Neural cell (in vitro differentiated cells): ENCODE data around the gene GPRIN3. TPM values are rescaled to one million over a fixed set of nuclear protein-coding genes. Genes with fewer than 3 reads are reported as not detected.

Experiments used
- H2AFZ ChIP-seq: fragments of 200-600, 300-800 bp; sonication (generic), shearing (Covaris generic); 2 replicates; pipeline ENCODE4 v1.6.0; 2014; ENCODE audit warnings: low read depth, mild to moderate bottlenecking, antibody characterized with exemption, low read length, moderate library complexity
- H3F3A ChIP-seq: fragments of 200-600 bp; shearing (Covaris generic); 2 replicates; pipeline ENCODE4 v1.6.1; 2016; ENCODE audit warnings: mild to moderate bottlenecking, moderate library complexity, mixed read lengths, antibody characterized with exemption, low read length; ENCODE audit not compliant: insufficient read depth, poor library complexity, severe bottlenecking
- H3K27ac ChIP-seq: fragments of 200-600, 300-800 bp; sonication (generic), shearing (Covaris generic); 2 replicates; pipeline ENCODE4 v1.5.1; 2014; ENCODE audit warnings: mild to moderate bottlenecking, low read length, moderate library complexity
- H3K27me3 ChIP-seq: fragments of 300-800, 200-600 bp; sonication (generic), shearing (Covaris generic); 2 replicates; pipeline ENCODE4 v1.6.0; 2014; ENCODE audit warnings: mild to moderate bottlenecking, low read depth, low read length, moderate library complexity; ENCODE audit not compliant: insufficient read depth
- H3K36me3 ChIP-seq: fragments of 300-800, 200-600 bp; sonication (generic), shearing (Covaris generic); 2 replicates; pipeline ENCODE4 v1.5.1; 2014; ENCODE audit warnings: mild to moderate bottlenecking, antibody characterized with exemption, low read length, moderate library complexity; ENCODE audit not compliant: insufficient read depth
- H3K4me2 ChIP-seq: fragments of 300-800, 200-600 bp; sonication (generic), shearing (Covaris generic); 2 replicates; pipeline ENCODE4 v1.6.0; 2014; ENCODE audit warnings: mild to moderate bottlenecking, low read length
- H3K4me3 ChIP-seq: fragments of 300-800, 200-600 bp; sonication (generic), shearing (Covaris generic); 2 replicates; pipeline ENCODE4 v1.5.1; 2014; ENCODE audit warnings: mild to moderate bottlenecking, low read length, moderate library complexity
- H3K79me2 ChIP-seq: fragments of 200-600 bp; shearing (Covaris generic); replicated peaks from 2 replicates; pipeline ENCODE4 v1.6.0; 2014; ENCODE audit warnings: mild to moderate bottlenecking, low read length, moderate library complexity; ENCODE audit not compliant: insufficient read depth
- H3K9ac ChIP-seq: fragments of 300-800, 200-600 bp; sonication (generic), shearing (Covaris generic); 2 replicates; pipeline ENCODE4 v1.6.1; 2016; ENCODE audit warnings: mild to moderate bottlenecking, low read length, mixed read lengths
- H3K9me2 ChIP-seq: fragments of 200-600 bp; shearing (Covaris generic); 2 replicates; pipeline ENCODE4 v1.6.1; 2016; ENCODE audit warnings: mild to moderate bottlenecking, low read length, mixed read lengths; ENCODE audit not compliant: insufficient read depth
- H3K9me3 ChIP-seq: fragments of 200-600, 300-800 bp; sonication (generic), shearing (Covaris generic); 2 replicates; pipeline ENCODE4 v1.6.1; 2016; ENCODE audit warnings: mild to moderate bottlenecking, mixed run types, low read length, moderate library complexity, mixed read lengths
- H4K20me1 ChIP-seq: fragments of 200-600 bp; shearing (Covaris generic); 2 replicates; pipeline ENCODE4 v1.6.1; 2016; ENCODE audit warnings: mild to moderate bottlenecking, mixed run types; ENCODE audit not compliant: insufficient read depth
- EP300 ChIP-seq: fragments of 450-650 bp; conservative IDR thresholded peaks from 2 replicates; pipeline ENCODE4 v1.6.1; 2014; ENCODE audit warnings: antibody characterized with exemption, mild to moderate bottlenecking, moderate library complexity; ENCODE audit not compliant: poor library complexity, severe bottlenecking
- EZH2 ChIP-seq: fragments of 200-600, 300-800 bp; shearing (Covaris generic), sonication (generic); IDR thresholded peaks from 2 replicates; pipeline ENCODE4 v1.6.1; 2014; ENCODE audit warnings: antibody characterized with exemption, low read length, borderline replicate concordance, mild to moderate bottlenecking; ENCODE audit not compliant: insufficient read depth, poor library complexity, severe bottlenecking
- MXI1 ChIP-seq: fragments of 450-650 bp; conservative IDR thresholded peaks from 2 replicates; pipeline ENCODE4 v1.6.1; 2014; ENCODE audit warnings: antibody characterized with exemption, mild to moderate bottlenecking; ENCODE audit not compliant: poor library complexity, severe bottlenecking
- POLR2AphosphoS5 ChIP-seq: IDR thresholded peaks from 2 replicates; pipeline ENCODE4 v1.6.1; 2012
- RAD21 ChIP-seq: fragments of 450-650 bp; conservative IDR thresholded peaks from 2 replicates; pipeline ENCODE4 v1.6.1; 2014; ENCODE audit warnings: antibody characterized with exemption, mild to moderate bottlenecking, moderate library complexity
- SMC3 ChIP-seq: fragments of 450-650 bp; conservative IDR thresholded peaks from 2 replicates; pipeline ENCODE4 v1.6.1; 2014; ENCODE audit warnings: antibody characterized with exemption, mild to moderate bottlenecking, moderate library complexity; ENCODE audit not compliant: poor library complexity
- TAF1 ChIP-seq: IDR thresholded peaks from 2 replicates; pipeline ENCODE4 v1.6.1; 2012; ENCODE audit warnings: low read depth
- polyA plus RNA-seq: library from polyadenylated mRNA; depleted of rRNA; stranded (reverse); fragments of >200 nt; gene quantifications from 2 replicates; pipeline ENCODE4 v1.2.3, GENCODE V29; 2014
- TF ChIP-seq, protein P1 (sequence below): fragments of 450-650 bp; IDR thresholded peaks from 2 replicates; pipeline ENCODE4 v1.5.1; 2014; ENCODE audit warnings: antibody characterized with exemption, mild to moderate bottlenecking, moderate library complexity; ENCODE audit not compliant: poor library complexity, severe bottlenecking
- TF ChIP-seq, protein P2 (sequence below): IDR thresholded peaks from 2 replicates; pipeline ENCODE4 v1.6.1; 2012; ENCODE audit warnings: borderline replicate concordance

Gene GPRIN3
- polyA plus RNA-seq, 1 donor from 2014 or later = 7.0 TPM

DNA sequence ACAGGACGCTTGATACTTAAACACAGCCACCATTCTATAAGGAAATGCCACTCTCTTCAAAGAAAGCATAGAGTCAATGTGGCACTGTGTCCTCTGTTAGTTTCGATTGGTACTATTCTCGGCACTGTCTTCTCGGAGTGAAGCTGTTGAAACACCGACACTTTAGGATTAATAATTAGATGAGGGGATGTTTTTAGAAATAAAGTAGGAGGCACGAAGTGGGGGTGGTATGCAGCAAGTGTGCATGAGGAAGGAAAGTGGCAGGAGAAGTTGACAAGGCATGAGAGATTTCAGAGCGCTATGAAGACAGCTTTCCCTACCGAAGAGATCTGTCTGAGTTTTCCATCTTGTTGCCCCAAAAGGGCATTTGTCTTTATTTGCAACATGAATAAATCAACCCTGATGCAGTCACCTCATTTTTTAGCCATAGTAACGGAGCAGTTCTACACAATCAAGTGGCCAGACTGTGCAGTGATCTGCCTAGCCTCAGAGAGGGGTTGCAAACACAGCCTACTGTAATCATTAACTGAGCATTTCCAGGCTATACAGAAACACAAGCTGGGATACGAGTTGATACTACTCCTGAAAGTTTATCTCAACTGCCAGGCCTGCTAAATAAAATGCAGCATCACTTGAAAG lies 8.3 kb downstream of the GPRIN3 start:
- no peaks in the 10 kb centered on the region for H3K79me2 ChIP-seq

DNA sequence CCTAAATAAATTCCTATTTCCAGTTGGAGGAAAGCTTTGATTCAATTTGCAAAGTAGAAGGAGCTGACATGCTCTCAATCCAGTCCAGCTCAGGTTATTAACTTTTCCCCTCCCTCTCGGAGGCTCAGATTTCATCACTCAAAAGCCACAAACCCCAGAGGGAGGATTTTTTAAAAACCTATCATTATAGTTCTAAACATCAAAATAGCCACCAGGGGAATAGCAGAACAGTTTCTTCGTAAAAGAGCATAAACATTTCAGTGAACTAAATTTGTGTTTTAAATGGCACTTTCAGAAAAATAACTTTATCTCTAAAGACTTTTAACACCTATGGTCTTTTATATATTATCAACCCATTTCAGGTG lies 8.8 kb downstream of the GPRIN3 start:
- TF ChIP-seq RAD21 (no peak), TAF1 (no peak), MXI1 (no peak), POLR2AphosphoS5 (no peak), SMC3 (no peak), EP300 (no peak), EZH2 (no peak)
- TF ChIP-seq, protein P1, sequence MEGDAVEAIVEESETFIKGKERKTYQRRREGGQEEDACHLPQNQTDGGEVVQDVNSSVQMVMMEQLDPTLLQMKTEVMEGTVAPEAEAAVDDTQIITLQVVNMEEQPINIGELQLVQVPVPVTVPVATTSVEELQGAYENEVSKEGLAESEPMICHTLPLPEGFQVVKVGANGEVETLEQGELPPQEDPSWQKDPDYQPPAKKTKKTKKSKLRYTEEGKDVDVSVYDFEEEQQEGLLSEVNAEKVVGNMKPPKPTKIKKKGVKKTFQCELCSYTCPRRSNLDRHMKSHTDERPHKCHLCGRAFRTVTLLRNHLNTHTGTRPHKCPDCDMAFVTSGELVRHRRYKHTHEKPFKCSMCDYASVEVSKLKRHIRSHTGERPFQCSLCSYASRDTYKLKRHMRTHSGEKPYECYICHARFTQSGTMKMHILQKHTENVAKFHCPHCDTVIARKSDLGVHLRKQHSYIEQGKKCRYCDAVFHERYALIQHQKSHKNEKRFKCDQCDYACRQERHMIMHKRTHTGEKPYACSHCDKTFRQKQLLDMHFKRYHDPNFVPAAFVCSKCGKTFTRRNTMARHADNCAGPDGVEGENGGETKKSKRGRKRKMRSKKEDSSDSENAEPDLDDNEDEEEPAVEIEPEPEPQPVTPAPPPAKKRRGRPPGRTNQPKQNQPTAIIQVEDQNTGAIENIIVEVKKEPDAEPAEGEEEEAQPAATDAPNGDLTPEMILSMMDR = no peak
- TF ChIP-seq, protein P2, sequence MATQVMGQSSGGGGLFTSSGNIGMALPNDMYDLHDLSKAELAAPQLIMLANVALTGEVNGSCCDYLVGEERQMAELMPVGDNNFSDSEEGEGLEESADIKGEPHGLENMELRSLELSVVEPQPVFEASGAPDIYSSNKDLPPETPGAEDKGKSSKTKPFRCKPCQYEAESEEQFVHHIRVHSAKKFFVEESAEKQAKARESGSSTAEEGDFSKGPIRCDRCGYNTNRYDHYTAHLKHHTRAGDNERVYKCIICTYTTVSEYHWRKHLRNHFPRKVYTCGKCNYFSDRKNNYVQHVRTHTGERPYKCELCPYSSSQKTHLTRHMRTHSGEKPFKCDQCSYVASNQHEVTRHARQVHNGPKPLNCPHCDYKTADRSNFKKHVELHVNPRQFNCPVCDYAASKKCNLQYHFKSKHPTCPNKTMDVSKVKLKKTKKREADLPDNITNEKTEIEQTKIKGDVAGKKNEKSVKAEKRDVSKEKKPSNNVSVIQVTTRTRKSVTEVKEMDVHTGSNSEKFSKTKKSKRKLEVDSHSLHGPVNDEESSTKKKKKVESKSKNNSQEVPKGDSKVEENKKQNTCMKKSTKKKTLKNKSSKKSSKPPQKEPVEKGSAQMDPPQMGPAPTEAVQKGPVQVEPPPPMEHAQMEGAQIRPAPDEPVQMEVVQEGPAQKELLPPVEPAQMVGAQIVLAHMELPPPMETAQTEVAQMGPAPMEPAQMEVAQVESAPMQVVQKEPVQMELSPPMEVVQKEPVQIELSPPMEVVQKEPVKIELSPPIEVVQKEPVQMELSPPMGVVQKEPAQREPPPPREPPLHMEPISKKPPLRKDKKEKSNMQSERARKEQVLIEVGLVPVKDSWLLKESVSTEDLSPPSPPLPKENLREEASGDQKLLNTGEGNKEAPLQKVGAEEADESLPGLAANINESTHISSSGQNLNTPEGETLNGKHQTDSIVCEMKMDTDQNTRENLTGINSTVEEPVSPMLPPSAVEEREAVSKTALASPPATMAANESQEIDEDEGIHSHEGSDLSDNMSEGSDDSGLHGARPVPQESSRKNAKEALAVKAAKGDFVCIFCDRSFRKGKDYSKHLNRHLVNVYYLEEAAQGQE = no peak
- Histone ChIP-seq H3K9me3 (no peaks in the 10 kb centered on the region), H3K27ac (no peak overlapping the region), H3K36me3 (no peaks in the 10 kb centered on the region), H3K79me2 (no peaks in the 10 kb centered on the region), H3K27me3 (no peaks in the 10 kb centered on the region), H3F3A (no peaks in the 10 kb centered on the region), H2AFZ (no peak overlapping the region), H3K9ac (no peak overlapping the region), H3K4me2 (no peak overlapping the region), H3K9me2 (no peaks in the 10 kb centered on the region), H3K4me3 (no peak overlapping the region), H4K20me1 (no peaks in the 10 kb centered on the region)

More for the DNA sequence above, 8.3 kb downstream of the GPRIN3 start:
- Histone ChIP-seq H3F3A (no peaks in the 10 kb centered on the region), H2AFZ (no peak overlapping the region), H3K9me3 (no peaks in the 10 kb centered on the region), H3K27ac (no peak overlapping the region), H3K9ac (no peak overlapping the region), H3K36me3 (no peaks in the 10 kb centered on the region), H3K4me3 (no peak overlapping the region), H3K4me2 (no peak overlapping the region), H3K27me3 (no peaks in the 10 kb centered on the region), H3K9me2 (no peaks in the 10 kb centered on the region), H4K20me1 (no peaks in the 10 kb centered on the region)
- no peak for TF ChIP-seq SMC3
- TF ChIP-seq, protein P1 = no peak
